GM12872 (cell line): ENCODE measurements around the gene ERMN.

Experiments
- TF ChIP-seq, protein P1 (sequence below): IDR thresholded peaks from 3 replicates; pipeline ENCODE4 v1.5.1; 2011; ENCODE audit warnings: low read depth, mild to moderate bottlenecking, low read length, moderate library complexity; ENCODE audit not compliant: insufficient read depth

The ERMN gene

DNA sequence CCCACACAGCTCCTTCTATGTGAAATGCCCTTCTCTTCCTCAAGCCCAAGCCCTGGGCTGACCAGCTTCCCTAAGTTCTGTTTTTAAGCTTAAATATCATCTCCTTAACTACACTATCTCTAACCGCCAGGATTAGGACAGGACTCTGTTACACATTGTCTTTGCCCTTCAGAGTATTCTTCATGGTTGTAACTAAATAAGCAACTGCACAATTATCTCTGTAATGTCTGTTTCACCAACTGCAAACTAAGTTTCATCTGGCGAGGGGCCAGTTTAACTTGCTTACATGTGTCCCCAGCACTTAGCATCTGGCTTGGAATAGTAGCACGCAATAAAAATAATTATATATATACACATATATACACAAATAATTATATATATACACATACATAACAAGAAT lies 1.1 kb upstream of the ERMN start:
- TF ChIP-seq, protein P1, sequence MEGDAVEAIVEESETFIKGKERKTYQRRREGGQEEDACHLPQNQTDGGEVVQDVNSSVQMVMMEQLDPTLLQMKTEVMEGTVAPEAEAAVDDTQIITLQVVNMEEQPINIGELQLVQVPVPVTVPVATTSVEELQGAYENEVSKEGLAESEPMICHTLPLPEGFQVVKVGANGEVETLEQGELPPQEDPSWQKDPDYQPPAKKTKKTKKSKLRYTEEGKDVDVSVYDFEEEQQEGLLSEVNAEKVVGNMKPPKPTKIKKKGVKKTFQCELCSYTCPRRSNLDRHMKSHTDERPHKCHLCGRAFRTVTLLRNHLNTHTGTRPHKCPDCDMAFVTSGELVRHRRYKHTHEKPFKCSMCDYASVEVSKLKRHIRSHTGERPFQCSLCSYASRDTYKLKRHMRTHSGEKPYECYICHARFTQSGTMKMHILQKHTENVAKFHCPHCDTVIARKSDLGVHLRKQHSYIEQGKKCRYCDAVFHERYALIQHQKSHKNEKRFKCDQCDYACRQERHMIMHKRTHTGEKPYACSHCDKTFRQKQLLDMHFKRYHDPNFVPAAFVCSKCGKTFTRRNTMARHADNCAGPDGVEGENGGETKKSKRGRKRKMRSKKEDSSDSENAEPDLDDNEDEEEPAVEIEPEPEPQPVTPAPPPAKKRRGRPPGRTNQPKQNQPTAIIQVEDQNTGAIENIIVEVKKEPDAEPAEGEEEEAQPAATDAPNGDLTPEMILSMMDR = no peak

- TF ChIP-seq, protein P1 = no peak
These were observed 1.2 kb downstream of the ERMN start for GRCh38 chr2:157324331-157324843.

- TF ChIP-seq, protein P1 = no peak
These were observed 3.2 kb downstream of the ERMN start for GRCh38 chr2:157322432-157322831.

- TF ChIP-seq, protein P1 = no peak
These were observed 4.2 kb downstream of the ERMN start for GRCh38 chr2:157321466-157321865.

- TF ChIP-seq, protein P1 = no peak
These were observed 5.2 kb downstream of the ERMN start for GRCh38 chr2:157320409-157320808.

DNA sequence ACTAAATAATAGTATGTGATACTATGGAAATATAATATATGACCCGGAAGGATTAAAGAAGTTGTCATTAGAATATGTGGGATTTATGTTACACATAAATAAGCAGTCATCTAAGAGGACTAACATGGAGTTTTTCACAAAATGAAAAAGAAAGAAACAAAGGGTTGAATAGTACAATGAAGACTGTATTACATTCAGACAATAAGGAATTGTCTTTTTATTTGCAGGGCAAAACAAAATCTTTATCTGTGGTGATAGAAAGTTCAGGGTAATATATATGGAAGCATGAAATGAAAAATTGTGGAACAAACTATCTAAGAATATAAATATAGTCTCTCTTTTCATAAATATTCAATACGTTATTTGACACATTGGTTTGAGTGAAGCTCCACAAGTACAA lies 5.8 kb downstream of the ERMN start:
- TF ChIP-seq, protein P1 = no peak

GRCh38 chr2:157318884-157319283 lies 6.7 kb downstream of the ERMN start:
- TF ChIP-seq, protein P1 = no peak
